ENCODE data around the gene ALOX12B. TPM values are rescaled to one million over a fixed set of nuclear protein-coding genes. Genes with fewer than 3 reads are reported as not detected.

Gene ALOX12B
- total and polyA plus RNA-seq, 4 donors = not detected

DNA sequence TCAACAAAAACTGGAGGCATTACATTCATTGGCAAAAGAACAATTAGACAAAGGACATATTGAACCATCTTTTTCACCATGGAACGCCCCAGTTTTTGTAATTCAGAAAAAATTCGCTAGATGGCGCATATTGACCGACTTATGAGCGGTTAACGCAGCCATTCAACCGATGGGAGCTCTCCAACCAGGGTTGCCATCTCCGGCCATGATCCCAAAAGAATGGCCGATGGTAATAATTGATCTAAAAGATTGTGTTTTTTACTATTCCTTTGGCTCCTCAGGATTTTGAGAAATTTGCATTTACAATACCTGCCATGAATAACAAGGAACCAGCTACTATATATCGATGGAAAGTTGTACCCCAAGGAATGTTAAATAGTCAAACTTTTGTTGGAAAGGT is 27.2 kb downstream of the ALOX12B start:
- no peak overlapping the region for H3K9ac ChIP-seq (ENCODE audit: low read depth in 1 of 2, low read length in 2 of 2)
- 6% methylated on average over 10 of the region's 10 CpGs for WGBS
- no peaks in the 10 kb centered on the region for H3K36me3 ChIP-seq (ENCODE audit: control insufficient read depth in 4 of 4, insufficient read depth in 3 of 4, low read depth in 1 of 4, low read length in 3 of 4)
- H3K4me1 ChIP-seq (ENCODE audit: control insufficient read depth in 4 of 4, insufficient read depth in 4 of 4, low read length in 3 of 4) = peaks cover 0 to 24% (median 16%) of the 10 kb centered on the region in 4 donors
- H3K27ac ChIP-seq (ENCODE audit: low read depth in 1 of 2, low read length in 2 of 2) = no peak overlapping the region
- H3K27me3 ChIP-seq (ENCODE audit: control insufficient read depth in 4 of 4, insufficient read depth in 4 of 4, low read length in 3 of 4) = peaks cover 0 to 27% (median 6%) of the 10 kb centered on the region in 4 donors
- no peaks in the 10 kb centered on the region for H3K9me3 ChIP-seq (ENCODE audit: control insufficient read depth in 4 of 4, low read length in 3 of 4)
- TF ChIP-seq, protein P1, sequence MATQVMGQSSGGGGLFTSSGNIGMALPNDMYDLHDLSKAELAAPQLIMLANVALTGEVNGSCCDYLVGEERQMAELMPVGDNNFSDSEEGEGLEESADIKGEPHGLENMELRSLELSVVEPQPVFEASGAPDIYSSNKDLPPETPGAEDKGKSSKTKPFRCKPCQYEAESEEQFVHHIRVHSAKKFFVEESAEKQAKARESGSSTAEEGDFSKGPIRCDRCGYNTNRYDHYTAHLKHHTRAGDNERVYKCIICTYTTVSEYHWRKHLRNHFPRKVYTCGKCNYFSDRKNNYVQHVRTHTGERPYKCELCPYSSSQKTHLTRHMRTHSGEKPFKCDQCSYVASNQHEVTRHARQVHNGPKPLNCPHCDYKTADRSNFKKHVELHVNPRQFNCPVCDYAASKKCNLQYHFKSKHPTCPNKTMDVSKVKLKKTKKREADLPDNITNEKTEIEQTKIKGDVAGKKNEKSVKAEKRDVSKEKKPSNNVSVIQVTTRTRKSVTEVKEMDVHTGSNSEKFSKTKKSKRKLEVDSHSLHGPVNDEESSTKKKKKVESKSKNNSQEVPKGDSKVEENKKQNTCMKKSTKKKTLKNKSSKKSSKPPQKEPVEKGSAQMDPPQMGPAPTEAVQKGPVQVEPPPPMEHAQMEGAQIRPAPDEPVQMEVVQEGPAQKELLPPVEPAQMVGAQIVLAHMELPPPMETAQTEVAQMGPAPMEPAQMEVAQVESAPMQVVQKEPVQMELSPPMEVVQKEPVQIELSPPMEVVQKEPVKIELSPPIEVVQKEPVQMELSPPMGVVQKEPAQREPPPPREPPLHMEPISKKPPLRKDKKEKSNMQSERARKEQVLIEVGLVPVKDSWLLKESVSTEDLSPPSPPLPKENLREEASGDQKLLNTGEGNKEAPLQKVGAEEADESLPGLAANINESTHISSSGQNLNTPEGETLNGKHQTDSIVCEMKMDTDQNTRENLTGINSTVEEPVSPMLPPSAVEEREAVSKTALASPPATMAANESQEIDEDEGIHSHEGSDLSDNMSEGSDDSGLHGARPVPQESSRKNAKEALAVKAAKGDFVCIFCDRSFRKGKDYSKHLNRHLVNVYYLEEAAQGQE (IDR thresholded peaks at IDR 0.05) = no peak
- TF ChIP-seq SP1 (IDR thresholded peaks at IDR 0.05) (no peak), RAD21 (IDR thresholded peaks at IDR 0.05) (peak; percentile 92 to 93), GABPA (IDR thresholded peaks at IDR 0.05 in 1 of 2, conservative IDR thresholded peaks at IDR 0.05 in 1 of 2) (no peak), NR2F2 (IDR thresholded peaks at IDR 0.05) (no peak), RXRA (IDR thresholded peaks at IDR 0.05) (no peak), HNF4A (conservative IDR thresholded peaks at IDR 0.05) (no peak), TAF1 (conservative IDR thresholded peaks at IDR 0.05) (no peak), FOXA2 (IDR thresholded peaks at IDR 0.05) (no peak), EGR1 (IDR thresholded peaks at IDR 0.05; ENCODE audit: low read depth in 2 of 2) (no peak), HNF4G (IDR thresholded peaks at IDR 0.05) (no peak), FOXA1 (IDR thresholded peaks at IDR 0.05) (no peak), YY1 (IDR thresholded peaks at IDR 0.05) (peak; percentile 74), JUND (IDR thresholded peaks at IDR 0.05) (no peak)
- TF ChIP-seq, protein P2, sequence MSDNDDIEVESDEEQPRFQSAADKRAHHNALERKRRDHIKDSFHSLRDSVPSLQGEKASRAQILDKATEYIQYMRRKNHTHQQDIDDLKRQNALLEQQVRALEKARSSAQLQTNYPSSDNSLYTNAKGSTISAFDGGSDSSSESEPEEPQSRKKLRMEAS (IDR thresholded peaks at IDR 0.05) = no peak
- TF ChIP-seq, protein P3, sequence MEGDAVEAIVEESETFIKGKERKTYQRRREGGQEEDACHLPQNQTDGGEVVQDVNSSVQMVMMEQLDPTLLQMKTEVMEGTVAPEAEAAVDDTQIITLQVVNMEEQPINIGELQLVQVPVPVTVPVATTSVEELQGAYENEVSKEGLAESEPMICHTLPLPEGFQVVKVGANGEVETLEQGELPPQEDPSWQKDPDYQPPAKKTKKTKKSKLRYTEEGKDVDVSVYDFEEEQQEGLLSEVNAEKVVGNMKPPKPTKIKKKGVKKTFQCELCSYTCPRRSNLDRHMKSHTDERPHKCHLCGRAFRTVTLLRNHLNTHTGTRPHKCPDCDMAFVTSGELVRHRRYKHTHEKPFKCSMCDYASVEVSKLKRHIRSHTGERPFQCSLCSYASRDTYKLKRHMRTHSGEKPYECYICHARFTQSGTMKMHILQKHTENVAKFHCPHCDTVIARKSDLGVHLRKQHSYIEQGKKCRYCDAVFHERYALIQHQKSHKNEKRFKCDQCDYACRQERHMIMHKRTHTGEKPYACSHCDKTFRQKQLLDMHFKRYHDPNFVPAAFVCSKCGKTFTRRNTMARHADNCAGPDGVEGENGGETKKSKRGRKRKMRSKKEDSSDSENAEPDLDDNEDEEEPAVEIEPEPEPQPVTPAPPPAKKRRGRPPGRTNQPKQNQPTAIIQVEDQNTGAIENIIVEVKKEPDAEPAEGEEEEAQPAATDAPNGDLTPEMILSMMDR (IDR thresholded peaks at IDR 0.05; ENCODE audit: low read depth, low read length, missing input control) = peak; percentile 84
- TF ChIP-seq, protein P4, sequence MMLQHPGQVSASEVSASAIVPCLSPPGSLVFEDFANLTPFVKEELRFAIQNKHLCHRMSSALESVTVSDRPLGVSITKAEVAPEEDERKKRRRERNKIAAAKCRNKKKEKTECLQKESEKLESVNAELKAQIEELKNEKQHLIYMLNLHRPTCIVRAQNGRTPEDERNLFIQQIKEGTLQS (IDR thresholded peaks at IDR 0.05) = no peak
- TF ChIP-seq, protein P5, sequence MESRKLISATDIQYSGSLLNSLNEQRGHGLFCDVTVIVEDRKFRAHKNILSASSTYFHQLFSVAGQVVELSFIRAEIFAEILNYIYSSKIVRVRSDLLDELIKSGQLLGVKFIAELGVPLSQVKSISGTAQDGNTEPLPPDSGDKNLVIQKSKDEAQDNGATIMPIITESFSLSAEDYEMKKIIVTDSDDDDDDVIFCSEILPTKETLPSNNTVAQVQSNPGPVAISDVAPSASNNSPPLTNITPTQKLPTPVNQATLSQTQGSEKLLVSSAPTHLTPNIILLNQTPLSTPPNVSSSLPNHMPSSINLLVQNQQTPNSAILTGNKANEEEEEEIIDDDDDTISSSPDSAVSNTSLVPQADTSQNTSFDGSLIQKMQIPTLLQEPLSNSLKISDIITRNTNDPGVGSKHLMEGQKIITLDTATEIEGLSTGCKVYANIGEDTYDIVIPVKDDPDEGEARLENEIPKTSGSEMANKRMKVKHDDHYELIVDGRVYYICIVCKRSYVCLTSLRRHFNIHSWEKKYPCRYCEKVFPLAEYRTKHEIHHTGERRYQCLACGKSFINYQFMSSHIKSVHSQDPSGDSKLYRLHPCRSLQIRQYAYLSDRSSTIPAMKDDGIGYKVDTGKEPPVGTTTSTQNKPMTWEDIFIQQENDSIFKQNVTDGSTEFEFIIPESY (IDR thresholded peaks at IDR 0.05) = no peak
- no peak for DNase-seq (ENCODE audit: low spot score)
- no peak overlapping the region for H3K4me3 ChIP-seq (ENCODE audit: low read depth in 1 of 3, low read length in 3 of 3)

Measured in liver (tissue), 9 donors.